ENCODE data around the gene UCK1.

DNA sequence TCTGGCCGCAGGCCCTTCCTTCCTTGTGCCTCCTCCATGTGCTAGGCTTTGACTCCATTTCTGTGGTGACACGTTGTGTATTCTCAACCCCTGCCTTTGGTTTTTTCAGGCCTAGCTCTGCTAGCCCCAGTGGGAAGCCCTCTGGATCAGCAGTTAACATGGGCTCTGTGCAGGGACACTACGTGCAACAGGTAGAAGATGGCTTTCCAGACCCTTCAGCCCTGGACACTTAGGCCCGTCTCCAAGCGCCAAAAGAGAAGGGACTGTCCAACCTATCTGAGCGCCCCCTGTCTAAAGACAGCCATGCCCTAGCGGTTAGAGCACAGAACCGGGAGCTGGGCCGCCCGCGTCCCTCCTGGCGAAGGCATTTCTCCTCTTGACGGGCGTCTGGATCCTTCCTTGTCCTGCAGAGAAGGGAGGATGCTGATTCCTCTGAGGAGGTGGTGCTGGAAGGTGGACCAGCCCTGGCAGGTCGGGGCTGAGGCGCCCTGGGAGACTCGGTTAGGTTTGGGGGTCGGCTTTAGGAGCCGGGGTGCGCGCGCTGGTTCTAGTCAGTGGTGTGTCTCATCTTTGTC is 36.7 kb downstream of the UCK1 start:
- TF ChIP-seq, protein P1, sequence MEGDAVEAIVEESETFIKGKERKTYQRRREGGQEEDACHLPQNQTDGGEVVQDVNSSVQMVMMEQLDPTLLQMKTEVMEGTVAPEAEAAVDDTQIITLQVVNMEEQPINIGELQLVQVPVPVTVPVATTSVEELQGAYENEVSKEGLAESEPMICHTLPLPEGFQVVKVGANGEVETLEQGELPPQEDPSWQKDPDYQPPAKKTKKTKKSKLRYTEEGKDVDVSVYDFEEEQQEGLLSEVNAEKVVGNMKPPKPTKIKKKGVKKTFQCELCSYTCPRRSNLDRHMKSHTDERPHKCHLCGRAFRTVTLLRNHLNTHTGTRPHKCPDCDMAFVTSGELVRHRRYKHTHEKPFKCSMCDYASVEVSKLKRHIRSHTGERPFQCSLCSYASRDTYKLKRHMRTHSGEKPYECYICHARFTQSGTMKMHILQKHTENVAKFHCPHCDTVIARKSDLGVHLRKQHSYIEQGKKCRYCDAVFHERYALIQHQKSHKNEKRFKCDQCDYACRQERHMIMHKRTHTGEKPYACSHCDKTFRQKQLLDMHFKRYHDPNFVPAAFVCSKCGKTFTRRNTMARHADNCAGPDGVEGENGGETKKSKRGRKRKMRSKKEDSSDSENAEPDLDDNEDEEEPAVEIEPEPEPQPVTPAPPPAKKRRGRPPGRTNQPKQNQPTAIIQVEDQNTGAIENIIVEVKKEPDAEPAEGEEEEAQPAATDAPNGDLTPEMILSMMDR (IDR thresholded peaks at IDR 0.05; ENCODE audit: insufficient read depth, low read length), result no peak
- TF ChIP-seq, protein P2, sequence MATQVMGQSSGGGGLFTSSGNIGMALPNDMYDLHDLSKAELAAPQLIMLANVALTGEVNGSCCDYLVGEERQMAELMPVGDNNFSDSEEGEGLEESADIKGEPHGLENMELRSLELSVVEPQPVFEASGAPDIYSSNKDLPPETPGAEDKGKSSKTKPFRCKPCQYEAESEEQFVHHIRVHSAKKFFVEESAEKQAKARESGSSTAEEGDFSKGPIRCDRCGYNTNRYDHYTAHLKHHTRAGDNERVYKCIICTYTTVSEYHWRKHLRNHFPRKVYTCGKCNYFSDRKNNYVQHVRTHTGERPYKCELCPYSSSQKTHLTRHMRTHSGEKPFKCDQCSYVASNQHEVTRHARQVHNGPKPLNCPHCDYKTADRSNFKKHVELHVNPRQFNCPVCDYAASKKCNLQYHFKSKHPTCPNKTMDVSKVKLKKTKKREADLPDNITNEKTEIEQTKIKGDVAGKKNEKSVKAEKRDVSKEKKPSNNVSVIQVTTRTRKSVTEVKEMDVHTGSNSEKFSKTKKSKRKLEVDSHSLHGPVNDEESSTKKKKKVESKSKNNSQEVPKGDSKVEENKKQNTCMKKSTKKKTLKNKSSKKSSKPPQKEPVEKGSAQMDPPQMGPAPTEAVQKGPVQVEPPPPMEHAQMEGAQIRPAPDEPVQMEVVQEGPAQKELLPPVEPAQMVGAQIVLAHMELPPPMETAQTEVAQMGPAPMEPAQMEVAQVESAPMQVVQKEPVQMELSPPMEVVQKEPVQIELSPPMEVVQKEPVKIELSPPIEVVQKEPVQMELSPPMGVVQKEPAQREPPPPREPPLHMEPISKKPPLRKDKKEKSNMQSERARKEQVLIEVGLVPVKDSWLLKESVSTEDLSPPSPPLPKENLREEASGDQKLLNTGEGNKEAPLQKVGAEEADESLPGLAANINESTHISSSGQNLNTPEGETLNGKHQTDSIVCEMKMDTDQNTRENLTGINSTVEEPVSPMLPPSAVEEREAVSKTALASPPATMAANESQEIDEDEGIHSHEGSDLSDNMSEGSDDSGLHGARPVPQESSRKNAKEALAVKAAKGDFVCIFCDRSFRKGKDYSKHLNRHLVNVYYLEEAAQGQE (IDR thresholded peaks at IDR 0.05; ENCODE audit: insufficient replicate concordance, low read depth), result no peak
